SJSA1 (cell line): ENCODE measurements around the gene DOCK4. TPM values are rescaled to one million over a fixed set of nuclear protein-coding genes. Genes with fewer than 3 reads are reported as not detected.

Experiments used
- DNase-seq, 2 experiments: peaks; one replicate each; pipeline ENCODE4 v3.0.0-alpha.2; 2015 to 2020; ENCODE audit warnings: low spot score in 2 of 2, low read depth in 1 of 2
- H3K27ac ChIP-seq: fragments of 250-450 bp; sonication (Bioruptor Pico); 2 replicates; pipeline ENCODE4 v1.5.1; 2020; ENCODE audit warnings: mild to moderate bottlenecking, moderate library complexity
- H3K27me3 ChIP-seq: fragments of 250-450 bp; sonication (Bioruptor Pico); replicated peaks from 2 replicates; pipeline ENCODE4 v1.5.1; 2020; ENCODE audit warnings: mild to moderate bottlenecking, moderate library complexity
- H3K36me3 ChIP-seq: fragments of 250-450 bp; sonication (Bioruptor Pico); 2 replicates; pipeline ENCODE4 v1.5.1; 2020; ENCODE audit warnings: mild to moderate bottlenecking
- H3K4me1 ChIP-seq: fragments of 250-450 bp; sonication (Bioruptor Pico); replicated peaks from 2 replicates; pipeline ENCODE4 v1.6.1; 2021; ENCODE audit warnings: mild to moderate bottlenecking
- H3K4me3 ChIP-seq: fragments of 250-450 bp; sonication (Bioruptor Pico); 2 replicates; pipeline ENCODE4 v1.5.1; 2020; ENCODE audit warnings: mild to moderate bottlenecking
- H3K9me3 ChIP-seq: fragments of 250-450 bp; sonication (Bioruptor Pico); replicated peaks from 2 replicates; pipeline ENCODE4 v1.5.1; 2020; ENCODE audit warnings: mild to moderate bottlenecking
- total RNA-seq: library from RNA; depleted of rRNA; stranded (reverse); fragments of >200 nt; shearing (Covaris generic); gene quantifications from 2 replicates; pipeline ENCODE4 v1.2.3, GENCODE V29; 2014

The DOCK4 gene
- total RNA-seq, 1 experiment from 2014 or later: 1.3 TPM

- H3K9me3 ChIP-seq: no peaks in the 10 kb centered on the region
- no peak for DNase-seq
- no peaks in the 10 kb centered on the region for H3K27me3 ChIP-seq
- no peak overlapping the region for H3K4me3 ChIP-seq
- no peak overlapping the region for H3K27ac ChIP-seq
- H3K36me3 ChIP-seq: no peaks in the 10 kb centered on the region
- H3K4me1 ChIP-seq: no peaks in the 10 kb centered on the region
These were observed 137.2 kb downstream of the DOCK4 start for GRCh38 chr7:112068967-112069366.

GRCh38 chr7:112067632-112068540 is 138.3 kb downstream of the DOCK4 start:
- Histone ChIP-seq H3K27ac (no peak overlapping the region), H3K4me1 (no peaks in the 10 kb centered on the region), H3K9me3 (no peaks in the 10 kb centered on the region), H3K4me3 (no peak overlapping the region), H3K36me3 (no peaks in the 10 kb centered on the region), H3K27me3 (no peaks in the 10 kb centered on the region)
- no peak for DNase-seq

GRCh38 chr7:112067200-112067599 is 139.0 kb downstream of the DOCK4 start:
- Histone ChIP-seq H3K36me3 (no peaks in the 10 kb centered on the region), H3K4me3 (no peak overlapping the region), H3K27me3 (no peaks in the 10 kb centered on the region), H3K27ac (no peak overlapping the region), H3K9me3 (no peaks in the 10 kb centered on the region), H3K4me1 (no peaks in the 10 kb centered on the region)
- no peak for DNase-seq

GRCh38 chr7:112065758-112066157 is 140.4 kb downstream of the DOCK4 start:
- no peaks in the 10 kb centered on the region for H3K9me3 ChIP-seq
- H3K27ac ChIP-seq: no peak overlapping the region
- no peak overlapping the region for H3K4me3 ChIP-seq
- DNase-seq: no peak
- H3K27me3 ChIP-seq: no peaks in the 10 kb centered on the region
- no peaks in the 10 kb centered on the region for H3K36me3 ChIP-seq
- no peaks in the 10 kb centered on the region for H3K4me1 ChIP-seq

- no peaks in the 10 kb centered on the region for H3K27me3 ChIP-seq
- no peak for DNase-seq
These were observed 141.4 kb downstream of the DOCK4 start for GRCh38 chr7:112064627-112065385.

DNA sequence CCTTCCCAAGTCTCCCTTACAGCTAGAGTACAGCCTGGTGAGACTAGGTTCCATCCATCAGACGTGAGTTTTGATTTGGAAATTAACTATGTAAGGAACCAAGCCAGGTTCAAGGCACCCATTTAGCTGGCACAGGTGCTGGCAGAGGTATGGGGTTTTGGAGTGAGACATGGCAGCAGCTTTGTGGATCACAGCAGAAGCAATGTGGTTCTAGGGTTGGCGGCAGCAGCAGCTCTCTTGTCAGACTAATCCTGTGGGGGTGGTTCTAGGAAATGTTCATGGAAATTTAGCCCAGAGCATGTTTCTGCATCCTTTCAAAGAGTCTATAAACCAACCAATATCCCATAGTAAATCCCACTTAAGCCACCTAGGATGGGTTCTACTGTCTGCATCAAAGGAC is 142.2 kb downstream of the DOCK4 start:
- H3K27me3 ChIP-seq: no peaks in the 10 kb centered on the region
- no peak overlapping the region for H3K27ac ChIP-seq
- H3K9me3 ChIP-seq: no peaks in the 10 kb centered on the region
- no peak for DNase-seq
- H3K4me1 ChIP-seq: no peaks in the 10 kb centered on the region
- H3K36me3 ChIP-seq: no peaks in the 10 kb centered on the region
- H3K4me3 ChIP-seq: no peak overlapping the region

More at GRCh38 chr7:112064627-112065385, 141.4 kb downstream of the DOCK4 start:
- H3K4me1 ChIP-seq: no peaks in the 10 kb centered on the region
- no peak overlapping the region for H3K27ac ChIP-seq
- H3K9me3 ChIP-seq: no peaks in the 10 kb centered on the region
- H3K36me3 ChIP-seq: no peaks in the 10 kb centered on the region
- H3K4me3 ChIP-seq: no peak overlapping the region

GRCh38 chr7:112061051-112061450 is 145.1 kb downstream of the DOCK4 start:
- Histone ChIP-seq H3K27ac (no peak overlapping the region), H3K4me1 (no peaks in the 10 kb centered on the region)

DNA sequence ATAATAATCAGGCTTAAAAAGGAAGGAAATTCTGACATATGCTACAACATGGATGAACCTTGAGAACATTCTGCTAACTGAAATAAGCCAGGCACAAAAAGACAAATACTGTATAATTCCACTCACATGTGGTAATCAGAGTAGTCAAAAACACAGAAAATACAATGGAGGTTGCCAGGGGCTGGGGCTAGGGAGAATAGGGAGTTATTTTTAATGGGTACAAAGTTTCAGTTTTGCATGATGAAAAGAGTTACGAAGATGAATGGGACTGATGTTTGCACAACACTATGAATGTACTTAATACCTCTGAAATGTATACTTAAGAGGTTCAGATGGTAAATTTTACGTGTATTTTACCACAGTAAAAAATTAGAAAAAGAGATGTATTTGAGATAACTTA is 145.6 kb downstream of the DOCK4 start:
- H3K4me3 ChIP-seq: no peak overlapping the region
- no peak for DNase-seq
- no peaks in the 10 kb centered on the region for H3K4me1 ChIP-seq
- H3K9me3 ChIP-seq: no peaks in the 10 kb centered on the region
- no peak overlapping the region for H3K27ac ChIP-seq
- H3K27me3 ChIP-seq: no peaks in the 10 kb centered on the region
- H3K36me3 ChIP-seq: no peaks in the 10 kb centered on the region

More at GRCh38 chr7:112061051-112061450, 145.1 kb downstream of the DOCK4 start:
- H3K4me3 ChIP-seq: no peak overlapping the region
- H3K9me3 ChIP-seq: no peaks in the 10 kb centered on the region
- no peaks in the 10 kb centered on the region for H3K36me3 ChIP-seq
- H3K27me3 ChIP-seq: no peaks in the 10 kb centered on the region
- DNase-seq: no peak

GRCh38 chr7:112059675-112060074 is 146.5 kb downstream of the DOCK4 start:
- no peak overlapping the region for H3K27ac ChIP-seq
- no peaks in the 10 kb centered on the region for H3K4me1 ChIP-seq
- H3K9me3 ChIP-seq: no peaks in the 10 kb centered on the region
- no peak for DNase-seq
- no peaks in the 10 kb centered on the region for H3K36me3 ChIP-seq
- H3K4me3 ChIP-seq: no peak overlapping the region
- no peaks in the 10 kb centered on the region for H3K27me3 ChIP-seq

- Histone ChIP-seq H3K4me3 (no peak overlapping the region), H3K36me3 (no peaks in the 10 kb centered on the region), H3K27me3 (no peaks in the 10 kb centered on the region), H3K27ac (no peak overlapping the region), H3K4me1 (peaks cover 1% of the 10 kb centered on the region), H3K9me3 (no peaks in the 10 kb centered on the region)
- no peak for DNase-seq
These were observed 147.5 kb downstream of the DOCK4 start for GRCh38 chr7:112058686-112059085.

GRCh38 chr7:112056409-112056808 is 149.8 kb downstream of the DOCK4 start:
- H3K4me1 ChIP-seq: peaks cover 16% of the 10 kb centered on the region
- no peaks in the 10 kb centered on the region for H3K36me3 ChIP-seq
- DNase-seq: no peak
- H3K27me3 ChIP-seq: no peaks in the 10 kb centered on the region
- no peak overlapping the region for H3K4me3 ChIP-seq
- no peaks in the 10 kb centered on the region for H3K9me3 ChIP-seq
- no peak overlapping the region for H3K27ac ChIP-seq

DNA sequence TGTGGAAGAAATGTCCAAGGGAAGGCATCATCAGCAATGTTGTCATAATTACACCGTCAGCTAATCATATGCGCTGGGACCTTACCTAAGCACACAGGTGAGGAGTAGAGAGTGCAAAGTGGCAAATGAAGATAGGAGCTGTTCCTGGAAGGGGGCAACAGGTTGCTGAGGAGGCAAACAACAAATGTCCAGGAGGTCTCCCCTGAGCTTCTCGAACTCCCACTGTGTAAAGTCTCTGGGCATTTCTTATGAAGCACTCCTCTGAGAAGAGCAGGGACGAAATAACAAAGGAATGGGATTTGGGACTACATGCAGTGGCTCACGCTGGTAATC is 152.5 kb downstream of the DOCK4 start:
- Histone ChIP-seq H3K4me1 (peaks cover 16% of the 10 kb centered on the region), H3K36me3 (no peaks in the 10 kb centered on the region), H3K27me3 (no peaks in the 10 kb centered on the region), H3K27ac (no peak overlapping the region), H3K9me3 (no peaks in the 10 kb centered on the region), H3K4me3 (no peak overlapping the region)
- DNase-seq: no peak

DNA sequence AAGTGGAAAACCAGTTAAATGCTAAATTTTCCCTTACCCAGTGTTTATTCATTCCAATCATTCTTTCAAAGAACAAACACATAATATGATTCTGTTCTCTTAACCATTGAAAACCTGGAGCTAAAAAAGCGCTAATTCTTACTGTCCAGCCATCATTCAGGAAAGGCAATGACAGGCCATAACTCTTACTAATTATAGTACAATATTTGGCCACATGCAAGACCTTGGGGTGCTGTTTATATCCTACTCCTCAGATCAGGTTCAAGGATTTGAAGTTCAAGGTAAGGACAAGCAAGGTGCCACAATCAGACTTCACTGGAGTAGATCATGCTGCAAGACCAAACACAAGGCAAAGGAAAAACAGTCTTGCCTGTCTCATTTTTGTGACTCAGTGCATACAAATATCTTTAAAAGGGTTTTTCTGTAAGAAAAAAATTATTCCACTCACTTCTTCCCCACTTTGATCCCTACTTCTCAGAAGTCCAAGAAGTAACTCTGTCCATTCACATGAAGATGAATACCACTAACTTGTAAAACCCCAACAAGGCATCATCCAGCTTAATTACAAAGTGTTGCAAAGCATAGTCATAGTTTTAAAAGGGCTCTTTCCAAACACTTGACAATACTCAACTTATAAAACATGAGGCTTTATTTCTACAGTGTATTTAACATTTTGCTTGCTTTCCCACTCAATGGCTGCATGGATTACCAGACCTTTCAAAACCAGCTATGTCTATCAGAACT is 153.0 kb downstream of the DOCK4 start:
- Histone ChIP-seq H3K27me3 (no peaks in the 10 kb centered on the region), H3K9me3 (no peaks in the 10 kb centered on the region), H3K4me1 (peaks cover 16% of the 10 kb centered on the region), H3K27ac (no peak overlapping the region), H3K4me3 (no peak overlapping the region), H3K36me3 (no peaks in the 10 kb centered on the region)
- DNase-seq: peak in 1 of 2 experiments; percentile 31

DNA sequence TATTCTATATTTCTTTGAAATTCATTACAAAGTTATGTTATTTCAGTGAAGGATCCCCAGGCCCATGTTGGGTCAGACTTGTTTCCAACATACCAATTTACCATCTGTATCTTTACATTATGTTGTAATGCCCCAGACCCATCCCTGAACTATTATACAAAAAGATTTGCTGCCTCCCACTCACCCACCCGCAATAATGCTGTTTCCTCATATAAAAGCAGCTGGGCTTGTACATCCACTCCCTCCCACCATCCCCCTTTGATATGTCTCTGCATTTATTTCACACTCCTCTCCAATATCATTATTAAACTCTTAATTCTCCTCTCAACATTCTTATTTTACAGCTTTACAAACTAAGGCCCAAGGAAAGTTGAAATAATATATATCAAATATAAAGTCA is 153.7 kb downstream of the DOCK4 start:
- H3K9me3 ChIP-seq: no peaks in the 10 kb centered on the region
- no peak overlapping the region for H3K27ac ChIP-seq
- no peaks in the 10 kb centered on the region for H3K36me3 ChIP-seq
- H3K4me1 ChIP-seq: peaks cover 16% of the 10 kb centered on the region
- no peak for DNase-seq
- no peaks in the 10 kb centered on the region for H3K27me3 ChIP-seq
- H3K4me3 ChIP-seq: no peak overlapping the region
